CD4-positive, alpha-beta T cell (primary cell): ENCODE results near the gene SERPINA6. TPM values are rescaled to one million over a fixed set of nuclear protein-coding genes. Genes with fewer than 3 reads are reported as not detected.
"Not testable (repeated sequence)": the region's sequence is repeated elsewhere in the genome, so short reads cannot be mapped to it uniquely, and the experiment has no call there.

Experiments used
- ATAC-seq: fragments of 200-7000 bp; cut with Tn5 transposase; one replicate; pipeline ENCODE4 v1.10.0; 2022; ENCODE audit warnings: mild to moderate bottlenecking; ENCODE audit not compliant: poor library complexity
- CTCF ChIA-PET: fragments of 350-600 bp; sonication (Branson Sonifier 250); formaldehyde crosslinking; loops from one replicate; lab custom pipeline; 2021; ENCODE audit warnings: antibody characterized with exemption, inconsistent platforms; lab: Charles Lee
- POLR2A ChIA-PET: fragments of 350-600 bp; sonication (Branson Sonifier 250); formaldehyde crosslinking; loops from one replicate; lab custom pipeline; 2021; ENCODE audit warnings: antibody characterized with exemption, inconsistent platforms; lab: Charles Lee
- DNase-seq, 14 experiments: peaks; one replicate each; pipeline ENCODE4 v3.0.0-alpha.2; 2013 to 2020; ENCODE audit warnings: mixed read lengths in 2 of 14
- H3K27ac ChIP-seq, 2 donors: one replicate each; pipeline versions ENCODE4 v1.5.1 to v1.7.0; 2013; ENCODE audit warnings: low read length in 2 of 2, low read depth in 1 of 2, mild to moderate bottlenecking in 1 of 2
- H3K27me3 ChIP-seq, 2 experiments: 1 replicate in 1 of 2; 2 replicates in 1 of 2; pipeline versions ENCODE4 v1.6.1 to v1.7.0; 2013; ENCODE audit warnings: low read length in 2 of 2, control low read depth in 1 of 2, mild to moderate bottlenecking in 1 of 2, moderate library complexity in 1 of 2; ENCODE audit not compliant: insufficient read depth in 2 of 2, control insufficient read depth in 1 of 2
- H3K36me3 ChIP-seq: one replicate; pipeline ENCODE4 v1.6.1; 2013; ENCODE audit warnings: low read length, control low read depth; ENCODE audit not compliant: insufficient read depth
- H3K4me1 ChIP-seq: one replicate; pipeline ENCODE4 v1.6.1; 2013; ENCODE audit warnings: low read length, control low read depth; ENCODE audit not compliant: insufficient read depth
- H3K4me3 ChIP-seq: one replicate; pipeline ENCODE4 v1.5.1; 2013; ENCODE audit warnings: mild to moderate bottlenecking, low read length, moderate library complexity
- H3K9me3 ChIP-seq, 2 experiments: 1 replicate in 1 of 2; 2 replicates in 1 of 2; pipeline versions ENCODE4 v1.6.1 to v1.7.0; 2013; ENCODE audit warnings: low read length in 2 of 2, mild to moderate bottlenecking in 2 of 2, control low read depth in 1 of 2, moderate library complexity in 1 of 2; ENCODE audit not compliant: control insufficient read depth in 1 of 2, insufficient read depth in 1 of 2
- H3K27ac Mint-ChIP-seq: one replicate; pipeline ENCODE4 v1.8.0; 2020; ENCODE audit warnings: mixed read lengths
- H3K27me3 Mint-ChIP-seq: one replicate; pipeline ENCODE4 v1.8.0; 2021; ENCODE audit warnings: mixed read lengths
- H3K36me3 Mint-ChIP-seq: one replicate; pipeline ENCODE4 v1.8.0; 2021; ENCODE audit warnings: low read depth, mixed read lengths
- H3K4me1 Mint-ChIP-seq: one replicate; pipeline ENCODE4 v1.8.0; 2021; ENCODE audit warnings: low read depth, mixed read lengths
- H3K4me3 Mint-ChIP-seq: one replicate; pipeline ENCODE4 v1.8.0; 2020; ENCODE audit warnings: mild to moderate bottlenecking, mixed read lengths
- H3K9me3 Mint-ChIP-seq: one replicate; pipeline ENCODE4 v1.8.0; 2020; ENCODE audit warnings: mixed read lengths
- intact Hi-C, 2 experiments: fragments of 100-400 bp; cut with DNase I in 1 of 2; cut with micrococcal nuclease in 1 of 2; formaldehyde crosslinking; loops; one replicate each; pipeline versions ENCODE4 v1.15.1 to v1.9.0; 2023 to 2025; cut with DNase I, micrococcal nuclease
- polyA plus RNA-seq, 2 donors: library from polyadenylated mRNA; unstranded; fragments of 120-200 nt; gene quantifications; one replicate each; pipeline ENCODE4 v1.2.1, GENCODE V29; 2013
- total RNA-seq, 174 experiments: library from RNA in 2 of 174; stranded (reverse) in 2 of 174; gene quantifications; one replicate each; pipeline ENCODE4 v1.2.3 and lab custom pipeline; 2021 to 2026
- TF ChIP-seq, protein P1 (sequence below): fragments of 200-600 bp; IDR thresholded peaks from one replicate; pipeline ENCODE4 v1.8.0; 2022; ENCODE audit warnings: antibody characterized with exemption, mild to moderate bottlenecking

The SERPINA6 gene, protein sequence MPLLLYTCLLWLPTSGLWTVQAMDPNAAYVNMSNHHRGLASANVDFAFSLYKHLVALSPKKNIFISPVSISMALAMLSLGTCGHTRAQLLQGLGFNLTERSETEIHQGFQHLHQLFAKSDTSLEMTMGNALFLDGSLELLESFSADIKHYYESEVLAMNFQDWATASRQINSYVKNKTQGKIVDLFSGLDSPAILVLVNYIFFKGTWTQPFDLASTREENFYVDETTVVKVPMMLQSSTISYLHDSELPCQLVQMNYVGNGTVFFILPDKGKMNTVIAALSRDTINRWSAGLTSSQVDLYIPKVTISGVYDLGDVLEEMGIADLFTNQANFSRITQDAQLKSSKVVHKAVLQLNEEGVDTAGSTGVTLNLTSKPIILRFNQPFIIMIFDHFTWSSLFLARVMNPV
- total RNA-seq (not detected), total RNA-seq (lab: John Stamatoyannopoulos, UW) (0 to 0.11 (median 0) reads per million in 172 experiments)
- polyA plus RNA-seq (2013, experiment 1 of 2) = not detected
- not detected for polyA plus RNA-seq (2013, experiment 2 of 2)

DNA sequence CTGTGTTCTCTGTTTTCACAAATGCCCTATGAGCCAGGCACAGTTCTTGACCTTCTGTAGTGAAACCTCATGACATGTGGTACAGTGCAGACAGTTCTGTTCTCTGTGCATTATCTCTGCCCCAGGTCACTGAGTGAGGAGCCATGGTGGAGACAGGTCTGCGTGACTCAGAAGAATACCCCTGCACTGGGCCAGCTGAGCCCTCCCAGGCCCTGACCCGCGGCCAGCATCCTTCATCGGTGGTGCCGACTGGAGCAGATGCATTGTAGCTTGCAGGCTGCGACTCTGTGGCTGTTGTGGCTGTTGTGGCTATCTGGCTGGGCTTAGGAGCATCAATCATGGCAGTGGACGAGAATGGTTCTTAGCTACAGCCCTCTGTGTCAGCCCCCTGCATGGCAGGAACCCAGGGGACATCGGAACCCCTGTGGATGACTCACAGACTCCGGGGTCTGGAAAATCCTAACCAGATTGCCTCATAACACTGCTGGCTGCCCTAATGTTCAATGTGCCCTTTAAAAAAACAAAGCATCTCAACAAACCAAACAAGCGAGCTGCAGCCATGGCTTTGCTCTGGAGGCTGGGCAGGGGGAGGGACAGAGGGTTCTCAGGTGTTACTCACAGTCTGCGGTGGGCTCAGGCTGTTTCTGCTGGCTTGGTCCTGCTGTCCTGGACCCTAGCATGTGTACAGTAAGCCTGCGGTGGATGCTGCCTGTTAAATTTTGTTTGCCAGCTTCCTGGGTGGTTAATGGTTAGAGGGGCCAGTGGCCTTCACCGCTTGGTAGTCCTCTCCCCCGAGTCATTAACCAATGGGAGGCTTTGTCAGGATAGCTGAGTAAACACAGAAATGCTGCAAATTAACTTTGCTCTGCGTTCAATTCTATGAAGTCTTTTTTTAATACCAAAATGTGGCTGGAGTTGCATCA is at the start of gene SERPINA6:
Gene SERPINA6 (minus strand): TSS at position 689 of the 923 bp plus-strand sequence. CDS start 8,688 bp downstream, outside the sequence.
- H3K27me3 Mint-ChIP-seq = no peaks in the 10 kb centered on the region
- ATAC-seq (no peak), DNase-seq (no peak)
- no peaks in the 10 kb centered on the region for H3K4me1 Mint-ChIP-seq
- no peaks in the 10 kb centered on the region for H3K27me3 ChIP-seq
- no peaks in the 10 kb centered on the region for H3K36me3 ChIP-seq
- intact Hi-C loops = no loop called here
- H3K27ac ChIP-seq = no peak within 1 kb of the TSS
- no peak within 1 kb of the TSS for H3K4me3 Mint-ChIP-seq
- ChIA-PET POLR2A (interaction anchor here (0.6 kb wide), 1 partner anchor 485 kb away, joined by 3 read pairs; no protein-coding TSS in a partner anchor), CTCF (no interaction called here)
- peaks cover under 1% of the 10 kb centered on the region for H3K9me3 Mint-ChIP-seq
- no peaks in the 10 kb centered on the region for H3K36me3 Mint-ChIP-seq
- H3K9me3 ChIP-seq = no peaks in the 10 kb centered on the region
- no peak within 1 kb of the TSS for H3K4me3 ChIP-seq
- TF ChIP-seq, protein P1, sequence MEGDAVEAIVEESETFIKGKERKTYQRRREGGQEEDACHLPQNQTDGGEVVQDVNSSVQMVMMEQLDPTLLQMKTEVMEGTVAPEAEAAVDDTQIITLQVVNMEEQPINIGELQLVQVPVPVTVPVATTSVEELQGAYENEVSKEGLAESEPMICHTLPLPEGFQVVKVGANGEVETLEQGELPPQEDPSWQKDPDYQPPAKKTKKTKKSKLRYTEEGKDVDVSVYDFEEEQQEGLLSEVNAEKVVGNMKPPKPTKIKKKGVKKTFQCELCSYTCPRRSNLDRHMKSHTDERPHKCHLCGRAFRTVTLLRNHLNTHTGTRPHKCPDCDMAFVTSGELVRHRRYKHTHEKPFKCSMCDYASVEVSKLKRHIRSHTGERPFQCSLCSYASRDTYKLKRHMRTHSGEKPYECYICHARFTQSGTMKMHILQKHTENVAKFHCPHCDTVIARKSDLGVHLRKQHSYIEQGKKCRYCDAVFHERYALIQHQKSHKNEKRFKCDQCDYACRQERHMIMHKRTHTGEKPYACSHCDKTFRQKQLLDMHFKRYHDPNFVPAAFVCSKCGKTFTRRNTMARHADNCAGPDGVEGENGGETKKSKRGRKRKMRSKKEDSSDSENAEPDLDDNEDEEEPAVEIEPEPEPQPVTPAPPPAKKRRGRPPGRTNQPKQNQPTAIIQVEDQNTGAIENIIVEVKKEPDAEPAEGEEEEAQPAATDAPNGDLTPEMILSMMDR = no peak
- no peaks in the 10 kb centered on the region for H3K4me1 ChIP-seq
- H3K27ac Mint-ChIP-seq = no peak within 1 kb of the TSS

DNA sequence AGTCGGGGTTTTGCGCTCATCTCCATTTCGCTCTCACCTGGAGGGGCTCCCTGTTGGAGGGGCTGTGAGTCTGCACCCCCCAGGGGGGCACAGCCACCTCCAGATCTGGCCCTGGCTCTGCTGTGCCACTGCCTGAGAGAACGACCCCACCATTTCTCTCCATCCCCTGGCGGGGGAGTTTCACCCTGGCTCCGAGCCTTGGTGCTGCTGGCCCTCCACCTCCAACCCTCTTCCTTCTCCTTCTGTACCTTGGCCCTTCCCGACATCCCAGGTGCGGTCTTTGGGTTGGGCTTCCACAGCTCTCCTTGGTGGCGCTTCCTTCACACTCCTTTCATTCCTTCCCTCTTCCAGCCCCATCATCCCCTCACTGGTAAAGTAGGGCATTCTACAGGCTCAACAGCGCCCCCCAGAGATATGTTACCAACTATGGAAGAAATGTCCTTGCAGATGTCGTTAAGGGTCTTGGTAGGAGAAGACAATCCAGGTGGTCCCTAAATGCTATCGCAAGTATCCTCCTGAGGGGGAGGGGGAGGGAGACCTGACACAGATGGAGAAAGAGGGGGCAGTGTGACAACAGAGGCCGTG is 49.0 kb upstream of the SERPINA6 start:
- H3K36me3 ChIP-seq = no peaks in the 10 kb centered on the region
- Mint-ChIP-seq H3K36me3 (no peaks in the 10 kb centered on the region), H3K4me1 (no peaks in the 10 kb centered on the region), H3K4me3 (no peak overlapping the region), H3K27ac (no peak overlapping the region), H3K27me3 (no peaks in the 10 kb centered on the region), H3K9me3 (no peaks in the 10 kb centered on the region)
- ATAC-seq (no peak), DNase-seq (no peak)
- TF ChIP-seq, protein P1 = no peak
- H3K27ac ChIP-seq = no peak overlapping the region
- no peaks in the 10 kb centered on the region for H3K27me3 ChIP-seq
- no peaks in the 10 kb centered on the region for H3K4me1 ChIP-seq
- H3K4me3 ChIP-seq = no peak overlapping the region
- POLR2A ChIA-PET = no interaction called here
- CTCF ChIA-PET = interaction anchor here (0.6 kb wide), 1 partner anchor 603 kb away, joined by 4 read pairs; no protein-coding TSS in a partner anchor
- intact Hi-C loops = no loop called here
- H3K9me3 ChIP-seq = no peaks in the 10 kb centered on the region

DNA sequence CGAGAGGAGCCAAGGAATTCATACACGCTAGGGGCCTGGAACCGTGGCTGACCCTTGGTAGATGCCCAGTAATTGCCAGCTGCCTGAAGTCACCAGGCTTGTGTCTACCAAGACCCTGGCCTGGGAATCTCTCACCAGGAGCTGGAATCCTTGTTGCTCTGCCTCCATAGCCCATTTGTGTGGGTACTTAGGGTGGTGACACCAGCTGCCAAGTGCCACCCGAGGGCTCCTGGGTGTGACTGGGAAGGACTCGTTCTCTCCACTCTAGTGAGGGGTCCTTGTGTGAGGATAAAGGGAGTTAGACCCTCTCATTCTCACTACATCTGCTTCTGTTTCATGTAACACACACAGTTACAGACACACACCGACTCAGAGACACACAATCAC is 47.4 kb upstream of the SERPINA6 start:
- Histone ChIP-seq H3K4me1 (no peaks in the 10 kb centered on the region), H3K9me3 (peaks cover 0 to 5% of the 10 kb centered on the region in 2 experiments), H3K27ac (no peak overlapping the region), H3K4me3 (no peak overlapping the region), H3K36me3 (no peaks in the 10 kb centered on the region), H3K27me3 (no peaks in the 10 kb centered on the region)
- DNase-seq (no peak), ATAC-seq (no peak)
- ChIA-PET POLR2A (no interaction called here), CTCF (no interaction called here)
- no peaks in the 10 kb centered on the region for H3K27me3 Mint-ChIP-seq
- H3K4me3 Mint-ChIP-seq = no peak overlapping the region
- intact Hi-C loops = no loop called here
- TF ChIP-seq, protein P1 = no peak
- H3K4me1 Mint-ChIP-seq = no peaks in the 10 kb centered on the region
- H3K36me3 Mint-ChIP-seq = no peaks in the 10 kb centered on the region
- no peak overlapping the region for H3K27ac Mint-ChIP-seq
- H3K9me3 Mint-ChIP-seq = no peaks in the 10 kb centered on the region

DNA sequence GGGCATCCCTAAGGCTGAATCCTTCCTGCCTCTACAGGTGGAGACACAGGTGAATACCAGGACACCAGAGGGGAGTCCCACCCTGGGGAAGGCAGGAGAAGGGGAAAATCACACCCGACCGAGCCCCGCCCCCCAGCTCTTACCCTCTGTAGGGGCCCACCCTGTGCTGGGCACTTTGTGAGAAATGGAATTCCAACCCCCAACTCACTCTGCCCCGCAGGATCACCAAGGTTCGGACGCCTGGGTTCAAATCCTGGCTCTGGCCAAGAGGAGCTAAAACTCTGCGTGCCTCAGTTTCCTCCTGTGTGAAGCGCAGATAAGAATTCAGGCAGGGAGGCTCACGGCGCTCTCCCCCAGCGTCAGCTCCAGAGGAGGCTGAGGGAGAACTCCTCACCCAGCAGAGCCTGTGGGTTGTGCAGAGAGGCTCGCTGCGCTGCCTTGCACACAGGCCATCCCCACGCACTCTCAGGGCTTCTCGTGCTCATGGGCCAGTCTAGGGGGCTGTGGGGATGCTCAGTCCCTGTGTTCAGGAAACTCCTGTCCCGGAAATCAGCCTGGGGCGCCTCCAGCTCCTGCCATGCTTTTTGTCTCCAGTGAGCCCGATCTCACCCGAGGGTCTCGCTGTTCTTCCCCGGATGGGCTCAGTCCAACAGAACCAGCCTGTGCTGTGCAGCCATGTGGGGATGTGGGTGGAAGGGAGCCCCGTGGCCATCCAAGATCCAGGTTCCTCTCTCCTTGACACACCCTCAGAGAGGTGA is 46.8 kb upstream of the SERPINA6 start:
- ATAC-seq, CTCF ChIA-PET, H3K9me3 ChIP-seq, H3K36me3 Mint-ChIP-seq, H3K27ac Mint-ChIP-seq, H3K4me1 ChIP-seq, intact Hi-C loops, DNase-seq, POLR2A ChIA-PET, H3K4me1 Mint-ChIP-seq, H3K27ac ChIP-seq, H3K4me3 Mint-ChIP-seq, H3K9me3 Mint-ChIP-seq, H3K36me3 ChIP-seq, H3K4me3 ChIP-seq, H3K27me3 Mint-ChIP-seq, H3K27me3 ChIP-seq: not testable (repeated sequence)
